Hematopoietic multipotent progenitor cell treated with erythropoietin and hydrocortisone succinate and interleukin-3 and kit ligand, for 4 days (in vitro differentiated cells): ENCODE results near the gene SREBF1.

Experiments
- DNase-seq: peaks from one replicate; pipeline ENCODE4 v3.0.0-alpha.2; 2015

Gene SREBF1

GRCh38 chr17:17774009-17774881, 62.5 kb downstream of the SREBF1 start:
- DNase-seq = peak; percentile 57

- no peak for DNase-seq
These were observed 64.6 kb downstream of the SREBF1 start for GRCh38 chr17:17772231-17772630.

- no peak for DNase-seq
These were observed 65.1 kb downstream of the SREBF1 start for GRCh38 chr17:17771498-17772201.

GRCh38 chr17:17770632-17771044, 66.1 kb downstream of the SREBF1 start:
- no peak for DNase-seq

DNA sequence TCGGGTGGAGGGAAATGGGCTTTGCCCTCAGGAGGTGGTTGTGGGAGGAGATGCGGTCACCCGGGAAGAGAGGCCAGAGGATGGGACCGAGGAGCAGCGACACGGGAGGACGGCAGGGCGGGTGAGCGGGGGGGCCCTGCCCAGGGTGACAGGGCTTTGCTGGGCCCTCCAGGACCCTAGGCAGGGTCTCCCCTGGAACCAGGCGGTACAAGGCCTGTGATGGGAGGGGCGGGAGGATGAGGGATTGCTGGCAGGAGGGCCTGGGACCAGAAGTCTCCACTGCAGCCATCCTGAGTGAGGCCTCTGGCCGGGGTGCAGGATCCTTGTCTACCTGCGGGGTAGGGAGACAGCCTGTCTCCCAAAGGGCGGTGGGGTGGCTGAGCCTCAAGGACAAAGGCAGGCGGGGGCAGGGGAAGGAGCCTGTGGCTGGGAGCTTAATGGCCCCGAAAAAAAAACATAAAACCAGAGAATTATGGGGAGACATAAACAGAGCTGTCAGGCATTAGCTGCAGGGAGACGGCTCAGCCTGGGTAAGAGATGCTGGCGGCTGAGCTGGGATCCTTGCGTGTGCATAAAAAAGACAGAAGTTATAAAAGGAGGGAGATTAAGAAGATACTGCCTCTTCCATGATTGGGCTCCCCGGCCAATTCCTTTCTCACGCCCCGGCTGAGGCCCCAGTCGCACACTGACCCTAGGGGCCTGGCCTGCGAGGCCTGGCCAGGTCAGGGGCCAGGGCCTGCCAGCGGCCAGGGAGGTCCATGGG, 66.7 kb downstream of the SREBF1 start:
- no peak for DNase-seq

GRCh38 chr17:17768424-17769088, 68.2 kb downstream of the SREBF1 start:
- DNase-seq = peak; percentile 36

DNA sequence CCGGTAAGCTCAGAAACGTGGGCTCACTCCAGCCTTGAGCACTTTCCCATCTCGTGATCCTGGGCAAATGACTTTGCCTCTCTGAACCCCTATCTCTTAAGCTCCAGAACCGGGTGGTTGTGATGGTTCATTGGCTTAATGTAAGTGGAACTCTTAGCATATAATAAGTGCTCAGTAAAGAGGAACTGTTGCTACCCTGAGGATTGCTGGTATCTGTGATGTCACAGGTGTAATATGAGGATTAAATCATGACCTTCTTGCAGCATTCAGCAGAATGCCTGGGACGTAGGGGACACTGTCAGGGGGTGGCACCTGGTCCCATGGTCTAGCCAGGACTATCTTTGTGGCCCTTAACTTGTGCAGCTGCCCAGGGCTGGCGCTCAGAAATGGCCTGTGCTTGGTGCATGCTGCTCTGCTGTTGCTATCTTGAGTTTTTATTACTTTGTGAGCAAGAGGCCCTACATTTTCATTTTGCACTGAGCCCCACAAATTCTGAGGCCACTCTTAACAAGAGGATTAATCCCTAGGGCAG, 68.8 kb downstream of the SREBF1 start:
- DNase-seq = peak; percentile 38

DNA sequence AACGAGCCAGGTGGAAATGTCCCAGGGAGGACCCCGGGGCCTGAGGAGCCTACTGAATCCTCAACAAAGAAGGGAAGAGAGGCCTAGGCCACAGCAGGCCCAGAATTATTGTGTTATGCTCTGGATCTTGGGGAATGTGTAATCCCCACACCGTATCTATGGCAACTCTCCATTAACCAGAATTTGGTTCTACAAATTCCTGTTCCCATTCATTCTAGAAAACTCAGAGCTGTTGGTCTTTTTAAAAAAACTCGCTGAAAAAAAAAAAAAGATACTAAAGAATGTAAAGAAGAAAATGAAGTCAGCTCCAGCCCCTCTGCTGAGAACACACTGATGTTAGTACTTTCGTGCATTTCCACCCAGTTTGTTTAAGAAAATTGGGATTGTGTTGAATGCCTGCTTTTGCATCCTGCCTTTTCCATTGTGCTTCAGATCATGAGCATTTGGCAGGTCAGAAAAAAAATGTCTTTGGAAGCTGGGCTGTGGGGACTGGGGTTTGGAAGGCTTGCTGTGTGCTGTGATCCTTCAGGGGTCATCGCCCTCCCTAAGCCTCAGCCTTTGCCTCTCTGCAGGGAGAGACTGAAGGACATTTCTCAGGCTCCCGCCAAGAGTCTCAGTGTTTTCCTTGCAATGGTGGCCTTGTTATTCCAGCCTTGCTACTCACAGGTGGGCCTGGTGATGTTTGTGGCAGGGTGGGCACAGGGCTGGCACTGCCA, 69.5 kb downstream of the SREBF1 start:
- DNase-seq = no peak

DNA sequence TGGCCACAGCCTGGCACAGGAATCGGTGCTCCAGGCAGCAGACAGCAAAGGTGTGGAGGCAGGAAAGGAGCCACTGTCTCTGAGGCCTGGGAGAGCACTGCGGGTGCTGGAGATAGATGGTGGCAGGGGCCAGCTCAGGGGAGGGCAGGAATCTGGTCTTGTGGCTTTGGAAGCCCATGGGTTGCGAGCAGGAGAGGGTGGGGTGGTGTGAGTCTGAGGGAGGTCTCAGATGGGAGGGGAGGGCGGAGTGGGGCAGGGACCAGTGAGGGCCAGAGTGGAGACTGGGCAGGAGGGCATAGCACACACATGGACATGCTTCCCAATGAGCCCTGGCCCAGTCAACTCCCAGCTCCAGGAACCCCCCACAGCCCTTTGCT, 70.1 kb downstream of the SREBF1 start:
- no peak for DNase-seq

- DNase-seq = peak; percentile 63
These were observed 70.6 kb downstream of the SREBF1 start for GRCh38 chr17:17766077-17766743.

- peak; percentile 82 for DNase-seq
These were observed 71.3 kb downstream of the SREBF1 start for GRCh38 chr17:17765359-17766076.

DNA sequence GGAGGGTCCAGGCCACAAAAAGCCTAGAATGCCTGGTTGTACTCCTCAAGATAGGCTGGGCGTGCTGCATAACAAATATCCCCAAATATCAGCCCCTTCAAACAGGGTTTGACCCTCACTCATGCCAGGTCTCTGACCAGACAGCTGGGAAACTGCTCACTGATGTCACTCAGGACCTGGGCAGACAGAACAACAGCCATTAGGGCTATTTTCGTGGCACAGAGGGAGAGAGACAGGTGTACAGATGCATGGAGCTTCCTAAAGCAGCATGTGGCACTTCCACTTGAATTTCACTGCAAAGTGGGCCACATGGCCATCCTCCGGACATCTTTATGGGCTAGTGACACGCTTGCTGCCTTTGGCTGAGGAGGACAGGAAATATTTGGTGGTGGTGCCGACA, 73.1 kb downstream of the SREBF1 start:
- no peak for DNase-seq

DNA sequence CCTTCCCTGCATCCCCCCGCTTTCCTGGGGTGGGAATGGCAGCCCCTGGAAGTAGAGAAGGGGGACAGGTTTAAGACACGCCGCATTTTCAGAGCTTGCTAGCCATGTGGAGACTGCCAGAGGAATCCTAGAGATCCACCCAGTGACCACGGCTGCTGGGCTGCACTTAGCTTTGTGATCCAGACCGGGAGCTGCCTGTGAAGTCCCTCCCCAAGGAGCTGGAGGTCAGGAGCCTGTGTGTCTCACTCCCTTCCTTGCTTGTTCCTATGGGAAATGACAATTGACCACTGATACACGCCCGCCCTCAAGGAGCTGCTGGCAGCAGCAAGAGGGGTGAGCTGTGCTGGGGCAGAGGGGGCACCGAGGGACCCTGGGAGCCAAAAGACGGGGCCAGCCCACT, 73.7 kb downstream of the SREBF1 start:
- DNase-seq = no peak

DNA sequence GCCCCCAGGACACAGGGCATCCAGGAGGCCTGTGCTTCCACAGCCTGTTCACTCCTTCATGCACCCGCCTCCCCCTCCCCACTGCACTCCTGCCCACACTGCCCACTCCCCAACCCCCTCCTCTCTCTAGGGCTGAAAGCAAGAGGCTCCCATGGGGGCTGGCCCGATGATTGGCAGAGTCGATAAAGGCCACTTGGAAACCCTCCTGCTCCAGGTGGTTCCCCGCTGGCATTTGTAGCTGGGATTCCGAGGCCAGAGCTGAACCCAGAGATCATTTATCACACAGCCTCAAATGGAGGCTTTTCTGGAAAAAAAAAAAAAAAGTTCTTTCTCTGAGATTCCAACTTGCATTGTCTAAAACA, 74.1 kb downstream of the SREBF1 start:
- no peak for DNase-seq
